ENCODE results near the gene HMCN2. TPM values are rescaled to one million over a fixed set of nuclear protein-coding genes. Genes with fewer than 3 reads are reported as not detected.

Gene HMCN2
- total RNA-seq, 1 donor from 2014 or later, result 0.15 TPM

DNA sequence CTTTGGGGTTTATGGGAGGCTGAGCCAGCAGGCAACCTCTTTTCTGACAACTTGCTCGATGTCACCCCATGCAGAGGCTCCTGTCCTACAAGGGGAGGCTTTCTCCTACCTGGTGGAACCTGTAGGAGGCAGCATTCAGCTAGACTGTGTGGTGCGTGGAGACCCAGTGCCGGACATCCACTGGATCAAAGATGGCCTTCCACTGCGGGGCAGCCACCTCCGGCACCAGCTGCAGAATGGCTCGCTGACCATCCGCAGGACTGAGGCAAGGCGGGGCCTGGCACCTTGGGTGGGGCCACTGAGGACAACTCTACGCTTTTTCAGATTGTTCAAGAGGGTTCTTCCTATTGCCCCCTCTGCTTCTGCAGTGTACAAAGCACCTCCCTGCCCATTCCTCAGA lies 143.1 kb downstream of the HMCN2 start:
- Histone ChIP-seq H3K9ac (no peak overlapping the region), H3K36me3 (no peaks in the 10 kb centered on the region), H3K4me3 (no peak overlapping the region), H3K4me1 (no peaks in the 10 kb centered on the region), H3K27ac (no peak overlapping the region), H3F3A (ENCODE audit: low read depth) (no peaks in the 10 kb centered on the region), H3K79me2 (ENCODE audit: low read depth) (no peaks in the 10 kb centered on the region), H2AFZ (replicated peaks) (no peak overlapping the region), H3K27me3 (no peaks in the 10 kb centered on the region), H3K4me2 (no peak overlapping the region), H4K20me1 (ENCODE audit: low read depth) (no peaks in the 10 kb centered on the region), H3K9me3 (ENCODE audit: low read depth) (no peaks in the 10 kb centered on the region)
- H3K9me3 Mint-ChIP-seq, result no peaks in the 10 kb centered on the region
- no peaks in the 10 kb centered on the region for H3K36me3 Mint-ChIP-seq
- H3K4me1 Mint-ChIP-seq, result peaks cover 13% of the 10 kb centered on the region
- TF ChIP-seq, protein P1, sequence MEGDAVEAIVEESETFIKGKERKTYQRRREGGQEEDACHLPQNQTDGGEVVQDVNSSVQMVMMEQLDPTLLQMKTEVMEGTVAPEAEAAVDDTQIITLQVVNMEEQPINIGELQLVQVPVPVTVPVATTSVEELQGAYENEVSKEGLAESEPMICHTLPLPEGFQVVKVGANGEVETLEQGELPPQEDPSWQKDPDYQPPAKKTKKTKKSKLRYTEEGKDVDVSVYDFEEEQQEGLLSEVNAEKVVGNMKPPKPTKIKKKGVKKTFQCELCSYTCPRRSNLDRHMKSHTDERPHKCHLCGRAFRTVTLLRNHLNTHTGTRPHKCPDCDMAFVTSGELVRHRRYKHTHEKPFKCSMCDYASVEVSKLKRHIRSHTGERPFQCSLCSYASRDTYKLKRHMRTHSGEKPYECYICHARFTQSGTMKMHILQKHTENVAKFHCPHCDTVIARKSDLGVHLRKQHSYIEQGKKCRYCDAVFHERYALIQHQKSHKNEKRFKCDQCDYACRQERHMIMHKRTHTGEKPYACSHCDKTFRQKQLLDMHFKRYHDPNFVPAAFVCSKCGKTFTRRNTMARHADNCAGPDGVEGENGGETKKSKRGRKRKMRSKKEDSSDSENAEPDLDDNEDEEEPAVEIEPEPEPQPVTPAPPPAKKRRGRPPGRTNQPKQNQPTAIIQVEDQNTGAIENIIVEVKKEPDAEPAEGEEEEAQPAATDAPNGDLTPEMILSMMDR (IDR thresholded peaks at IDR 0.05), result peak; percentile 6
- TF ChIP-seq EZH2 (IDR thresholded peaks at IDR 0.05) (no peak), EZH2phosphoT487 (IDR thresholded peaks at IDR 0.05) (no peak)
- H3K27me3 Mint-ChIP-seq (ENCODE audit: insufficient read depth, low read depth), result peaks cover 4% of the 10 kb centered on the region
- no peak overlapping the region for H3K27ac Mint-ChIP-seq
- no peak overlapping the region for H3K4me3 Mint-ChIP-seq
- DNase-seq (ENCODE audit: low spot score), result no peak

DNA sequence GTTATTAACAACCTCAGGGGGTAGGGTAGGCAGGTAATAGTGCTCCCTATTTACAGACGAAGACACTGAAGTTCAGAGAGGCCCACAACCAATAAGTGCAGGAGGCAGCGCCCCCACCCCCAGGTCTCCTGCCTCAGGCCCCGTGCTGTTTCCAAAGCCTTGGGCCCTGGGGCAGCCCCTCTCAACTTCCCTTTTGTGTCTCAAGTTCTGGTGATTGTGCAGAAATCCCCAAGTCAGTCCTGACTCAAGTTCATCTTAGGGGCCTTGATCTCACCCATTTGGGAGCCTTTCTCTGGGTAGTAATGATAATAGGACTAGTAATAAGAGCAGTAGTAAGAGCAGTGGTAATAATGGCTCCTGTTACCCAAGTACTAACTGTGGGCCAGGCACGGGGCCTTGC lies 143.7 kb downstream of the HMCN2 start:
- no peak overlapping the region for H3K4me3 Mint-ChIP-seq
- no peaks in the 10 kb centered on the region for H3K79me2 ChIP-seq (ENCODE audit: low read depth)
- H3F3A ChIP-seq (ENCODE audit: low read depth), result no peaks in the 10 kb centered on the region
- H3K4me2 ChIP-seq, result no peak overlapping the region
- no peaks in the 10 kb centered on the region for H3K27me3 ChIP-seq
- no peaks in the 10 kb centered on the region for H3K9me3 Mint-ChIP-seq
- TF ChIP-seq EZH2phosphoT487 (IDR thresholded peaks at IDR 0.05) (no peak), EZH2 (IDR thresholded peaks at IDR 0.05) (no peak)
- TF ChIP-seq, protein P1 (IDR thresholded peaks at IDR 0.05), result no peak
- no peaks in the 10 kb centered on the region for H3K36me3 ChIP-seq
- peaks cover 8% of the 10 kb centered on the region for H3K27me3 Mint-ChIP-seq (ENCODE audit: insufficient read depth, low read depth)
- H3K9ac ChIP-seq, result no peak overlapping the region
- no peak overlapping the region for H3K27ac Mint-ChIP-seq
- no peaks in the 10 kb centered on the region for H3K36me3 Mint-ChIP-seq
- no peak overlapping the region for H3K4me3 ChIP-seq
- DNase-seq (ENCODE audit: low spot score), result no peak
- no peak overlapping the region for H2AFZ ChIP-seq (replicated peaks)
- H3K4me1 Mint-ChIP-seq, result peaks cover 13% of the 10 kb centered on the region
- no peak overlapping the region for H3K27ac ChIP-seq
- H3K4me1 ChIP-seq, result no peaks in the 10 kb centered on the region
- no peaks in the 10 kb centered on the region for H4K20me1 ChIP-seq (ENCODE audit: low read depth)
- H3K9me3 ChIP-seq (ENCODE audit: low read depth), result no peaks in the 10 kb centered on the region

DNA sequence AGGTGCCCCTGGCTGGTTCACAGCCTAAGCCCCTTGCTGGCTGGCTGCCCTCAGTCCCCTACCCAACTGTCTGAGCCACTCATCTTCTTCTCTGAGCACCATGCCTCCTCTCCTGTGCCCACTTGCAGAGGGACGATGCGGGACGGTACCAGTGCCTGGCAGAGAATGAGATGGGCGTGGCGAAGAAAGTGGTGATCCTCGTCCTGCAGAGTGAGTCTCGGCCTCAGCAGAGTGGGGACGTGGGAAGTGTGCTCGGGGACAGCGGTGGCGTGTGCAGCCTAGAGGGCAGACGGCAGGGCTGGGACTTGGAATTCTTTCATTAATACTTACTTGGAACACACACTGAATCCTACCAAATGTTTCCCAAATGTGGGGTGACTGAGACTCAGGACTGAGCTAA lies 144.9 kb downstream of the HMCN2 start:
- no peak overlapping the region for H3K4me2 ChIP-seq
- H3F3A ChIP-seq (ENCODE audit: low read depth), result no peaks in the 10 kb centered on the region
- H3K9me3 ChIP-seq (ENCODE audit: low read depth), result no peaks in the 10 kb centered on the region
- H3K4me3 Mint-ChIP-seq, result peak overlapping the region; percentile 30
- no peak overlapping the region for H3K27ac Mint-ChIP-seq
- no peak overlapping the region for H2AFZ ChIP-seq (replicated peaks)
- H3K4me3 ChIP-seq, result no peak overlapping the region
- TF ChIP-seq, protein P1 (IDR thresholded peaks at IDR 0.05), result no peak
- TF ChIP-seq EZH2phosphoT487 (IDR thresholded peaks at IDR 0.05) (no peak), EZH2 (IDR thresholded peaks at IDR 0.05) (no peak)
- H3K36me3 ChIP-seq, result no peaks in the 10 kb centered on the region
- peaks cover 10% of the 10 kb centered on the region for H3K27me3 Mint-ChIP-seq (ENCODE audit: insufficient read depth, low read depth)
- H3K9me3 Mint-ChIP-seq, result no peaks in the 10 kb centered on the region
- H4K20me1 ChIP-seq (ENCODE audit: low read depth), result no peaks in the 10 kb centered on the region
- no peaks in the 10 kb centered on the region for H3K4me1 ChIP-seq
- DNase-seq (ENCODE audit: low spot score), result no peak
- peaks cover 13% of the 10 kb centered on the region for H3K4me1 Mint-ChIP-seq
- H3K27ac ChIP-seq, result no peak overlapping the region
- H3K36me3 Mint-ChIP-seq, result no peaks in the 10 kb centered on the region
- no peaks in the 10 kb centered on the region for H3K79me2 ChIP-seq (ENCODE audit: low read depth)
- no peaks in the 10 kb centered on the region for H3K27me3 ChIP-seq
- no peak overlapping the region for H3K9ac ChIP-seq

DNA sequence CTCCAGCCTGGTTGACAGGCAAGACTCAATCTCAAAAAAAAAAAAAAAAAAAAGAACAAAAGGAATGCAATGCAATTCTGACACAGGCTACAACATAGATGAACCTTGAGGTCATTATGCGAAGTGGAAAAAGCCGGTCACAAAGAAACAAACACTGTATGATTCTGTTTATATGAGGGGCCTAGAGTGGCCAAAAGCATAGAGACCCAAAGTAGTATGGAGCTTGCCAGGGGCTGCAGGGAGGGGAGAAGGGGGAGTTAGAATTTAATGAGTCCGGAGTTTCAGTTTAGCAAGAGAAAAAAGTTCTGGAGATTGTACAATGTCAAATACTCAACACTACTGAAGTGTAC lies 146.0 kb downstream of the HMCN2 start:
- H4K20me1 ChIP-seq (ENCODE audit: low read depth), result no peaks in the 10 kb centered on the region
- no peak overlapping the region for H2AFZ ChIP-seq (replicated peaks)
- no peak for TF ChIP-seq EZH2 (IDR thresholded peaks at IDR 0.05)
- TF ChIP-seq, protein P1 (IDR thresholded peaks at IDR 0.05), result no peak
- no peak for TF ChIP-seq EZH2phosphoT487 (IDR thresholded peaks at IDR 0.05)
- no peaks in the 10 kb centered on the region for H3K36me3 ChIP-seq
- H3K27ac ChIP-seq, result no peak overlapping the region
- H3K9me3 ChIP-seq (ENCODE audit: low read depth), result no peaks in the 10 kb centered on the region
- H3K4me1 Mint-ChIP-seq, result peaks cover 13% of the 10 kb centered on the region
- H3K4me1 ChIP-seq, result no peaks in the 10 kb centered on the region
- peaks cover 10% of the 10 kb centered on the region for H3K27me3 Mint-ChIP-seq (ENCODE audit: insufficient read depth, low read depth)
- no peak overlapping the region for H3K9ac ChIP-seq
- H3K4me3 ChIP-seq, result no peak overlapping the region
- H3K79me2 ChIP-seq (ENCODE audit: low read depth), result no peaks in the 10 kb centered on the region
- no peak overlapping the region for H3K27ac Mint-ChIP-seq
- no peak overlapping the region for H3K4me3 Mint-ChIP-seq
- no peak overlapping the region for H3K4me2 ChIP-seq
- no peak for DNase-seq (ENCODE audit: low spot score)
- H3K27me3 ChIP-seq, result no peaks in the 10 kb centered on the region
- H3K36me3 Mint-ChIP-seq, result no peaks in the 10 kb centered on the region
- H3K9me3 Mint-ChIP-seq, result no peaks in the 10 kb centered on the region
- no peaks in the 10 kb centered on the region for H3F3A ChIP-seq (ENCODE audit: low read depth)

Data from neural progenitor cell (in vitro differentiated cells).